NCI-H146 treated with DMSO at 0.1 percent for 48 hours (cell line): ENCODE measurements around the gene PKP4.

ENCODE experiments used
- DNase-seq: peaks from one replicate; lab custom pipeline; 2025; ENCODE audit not compliant: unreplicated experiment; lab: John Stamatoyannopoulos, UW

PKP4 gene

DNA sequence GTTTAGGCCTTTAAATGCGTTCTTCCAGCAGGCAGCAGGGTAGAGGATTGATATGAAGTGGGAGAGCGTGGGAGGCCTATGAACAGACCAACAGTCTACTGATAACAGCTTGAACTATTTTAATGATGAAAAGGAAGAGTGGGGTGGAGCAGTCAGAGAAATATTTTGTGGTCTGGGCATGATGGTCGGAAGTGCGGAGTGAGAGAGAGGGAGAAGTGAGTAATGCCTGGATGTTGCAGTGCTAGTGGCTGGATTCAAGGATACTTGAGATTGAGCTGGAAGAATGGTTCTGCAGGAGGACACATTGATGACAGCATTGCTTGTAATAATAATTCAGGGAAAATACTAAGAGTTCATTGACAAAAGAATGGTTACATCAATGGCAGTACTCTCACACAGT lies 187.4 kb downstream of the PKP4 start:
- DNase-seq, result no peak

DNA sequence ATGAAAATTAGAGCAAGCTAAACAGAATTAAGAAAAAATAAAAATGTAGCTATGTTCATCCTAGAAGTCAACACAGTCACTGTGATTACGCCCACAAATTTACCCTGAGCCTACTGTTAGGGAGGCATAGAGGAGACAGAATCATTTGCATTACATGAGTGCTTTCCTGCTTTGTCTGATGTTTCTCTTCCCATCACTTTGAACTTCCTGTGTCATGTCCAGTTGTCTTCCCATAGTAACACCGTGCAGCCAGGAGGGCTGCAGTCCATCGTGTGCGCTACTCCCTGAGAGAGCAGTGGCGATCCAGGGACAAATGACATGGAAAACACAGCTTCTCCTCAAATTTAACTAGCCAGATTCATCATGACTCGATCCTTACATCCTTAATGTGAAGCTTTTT lies 188.5 kb downstream of the PKP4 start:
- no peak for DNase-seq

DNA sequence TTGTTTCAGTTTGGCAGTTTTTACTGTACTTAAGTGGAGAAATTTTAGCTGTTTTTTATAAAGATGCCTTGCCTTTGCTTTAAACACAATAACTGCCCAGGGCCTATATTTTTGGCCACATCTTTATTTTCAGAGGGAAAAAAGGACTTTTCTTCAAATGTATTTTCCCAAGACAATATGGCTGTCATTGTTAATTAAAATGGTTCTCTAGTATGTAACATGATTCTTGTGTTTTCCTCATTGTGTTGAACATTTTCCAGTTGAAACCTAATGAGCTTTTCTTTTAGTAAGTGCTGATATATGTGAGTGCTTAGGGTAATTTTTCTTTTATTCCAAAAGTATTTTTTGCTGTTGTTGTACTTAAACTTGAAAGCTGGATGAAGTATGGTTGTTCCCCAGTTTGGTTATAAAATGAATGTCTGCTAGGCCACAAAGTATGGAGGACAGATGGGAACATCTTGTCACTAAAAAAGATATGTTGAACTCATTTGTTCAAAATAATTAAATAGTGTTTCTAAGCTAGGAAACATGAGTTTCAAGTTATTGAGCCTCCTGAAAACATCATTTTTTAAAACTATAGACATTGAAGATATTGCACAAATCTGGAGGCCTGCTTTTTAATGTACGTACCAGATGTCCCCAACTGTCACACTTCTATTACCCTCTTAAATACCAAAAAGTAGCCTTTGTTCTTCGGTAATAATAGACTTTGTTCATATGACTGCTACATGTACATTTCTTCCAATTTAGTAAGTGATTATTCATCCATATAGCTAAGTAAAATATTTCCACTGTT lies 190.9 kb downstream of the PKP4 start:
- DNase-seq, result no peak

DNA sequence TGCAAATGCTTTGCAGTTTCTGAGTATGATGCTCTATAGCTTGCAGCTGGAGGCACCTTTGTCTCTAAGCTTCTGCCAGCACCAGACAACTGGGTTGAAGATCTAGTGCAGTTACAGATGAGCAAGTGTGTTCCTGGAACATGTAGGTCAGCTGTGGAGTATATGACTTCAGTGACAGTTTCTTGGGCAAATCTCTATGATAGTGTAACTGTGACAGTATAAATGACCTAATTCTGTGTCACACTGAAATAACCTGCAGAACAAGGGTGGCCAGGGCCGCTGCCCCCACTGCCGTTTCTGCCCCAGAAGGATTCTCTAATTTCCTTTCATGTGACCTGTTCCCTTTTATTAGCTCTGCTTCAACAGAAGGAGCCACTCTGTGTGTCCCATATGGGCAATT lies 193.1 kb downstream of the PKP4 start:
- DNase-seq, result no peak

DNA sequence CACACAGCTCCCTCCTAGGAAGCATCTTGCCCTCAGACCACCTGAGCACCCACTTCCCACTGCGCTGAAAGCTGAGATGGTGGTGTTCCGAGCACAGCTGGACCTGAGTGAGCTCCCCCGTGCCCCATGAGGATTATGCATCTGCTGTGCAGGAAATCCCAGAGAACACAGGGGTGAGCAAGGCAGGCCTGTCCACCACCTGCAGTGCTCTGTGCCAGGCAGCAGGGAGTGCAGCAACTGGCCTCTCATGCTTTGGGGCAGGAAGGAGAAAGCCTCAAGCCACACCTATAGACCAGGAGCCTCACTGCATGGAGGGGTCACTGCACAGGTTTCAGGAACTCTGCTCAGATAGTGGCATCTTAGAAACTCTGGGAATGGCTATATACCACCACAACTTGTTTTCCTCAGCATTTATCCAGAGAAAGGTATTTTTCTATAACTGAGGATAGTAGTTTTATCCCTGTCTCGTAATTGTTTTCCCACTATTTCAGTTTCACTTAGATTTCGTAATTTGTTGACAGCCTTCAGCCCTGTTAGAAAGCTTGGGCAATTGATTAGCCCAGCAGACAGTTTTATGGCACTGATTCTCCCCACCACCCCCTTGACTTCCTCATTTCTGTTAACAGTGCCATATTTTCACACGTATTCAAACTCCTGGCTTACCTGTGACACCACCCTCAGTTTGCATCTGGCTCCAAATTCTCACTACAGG lies 194.1 kb downstream of the PKP4 start:
- DNase-seq, result no peak

DNA sequence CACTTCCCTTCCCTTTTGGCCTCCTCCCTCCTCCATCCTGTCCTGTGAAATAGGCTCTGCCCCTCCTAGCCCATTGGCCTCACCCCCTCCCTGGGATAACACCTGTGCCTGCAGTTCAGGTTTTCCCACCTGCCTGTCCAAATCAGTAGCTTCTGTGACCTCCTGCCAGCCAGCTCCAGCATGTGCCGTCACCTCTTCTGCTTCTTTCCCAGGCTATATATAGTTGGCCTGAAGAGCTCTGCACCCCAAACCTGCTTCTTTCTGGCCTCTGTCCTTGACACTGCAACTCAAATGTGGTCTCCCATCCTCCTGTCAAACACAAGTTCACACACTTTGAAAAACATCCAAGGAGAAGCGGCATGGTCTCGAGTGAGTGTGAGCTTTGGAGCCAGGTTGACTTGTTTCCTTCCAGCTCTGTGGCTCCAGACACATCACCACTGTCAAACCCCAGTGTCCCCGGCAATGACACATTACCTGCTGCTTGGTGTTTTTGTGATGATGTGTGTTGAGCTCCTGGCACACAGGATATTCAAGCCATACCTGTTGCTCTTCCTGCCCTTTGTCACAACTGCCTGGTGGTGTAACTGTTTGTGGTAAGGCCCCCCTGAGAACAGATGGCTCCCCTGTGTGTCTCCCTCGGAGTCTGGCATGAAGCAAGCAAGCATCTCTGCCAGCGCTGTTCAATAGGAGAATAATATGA lies 194.8 kb downstream of the PKP4 start:
- DNase-seq, result no peak

DNA sequence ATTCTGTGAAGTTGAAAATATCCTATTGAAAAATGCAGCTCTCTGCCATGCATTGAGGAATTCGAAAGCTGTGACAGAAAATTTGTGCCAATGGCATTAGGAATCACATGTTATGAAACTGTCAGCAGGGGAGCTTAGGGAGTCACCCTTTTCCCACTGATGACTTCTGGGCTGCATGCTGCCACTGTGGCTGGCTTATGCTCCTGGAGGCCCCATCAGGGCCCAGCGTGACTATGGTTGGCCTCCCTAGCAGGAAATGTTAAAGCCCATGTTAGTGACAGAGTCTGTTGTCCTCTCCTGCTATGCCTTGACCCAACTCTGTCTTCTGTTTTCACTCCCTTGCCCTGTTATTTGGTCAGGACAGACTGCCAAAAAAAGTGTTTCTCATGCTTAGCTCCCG lies 198.9 kb downstream of the PKP4 start:
- DNase-seq, result no peak

DNA sequence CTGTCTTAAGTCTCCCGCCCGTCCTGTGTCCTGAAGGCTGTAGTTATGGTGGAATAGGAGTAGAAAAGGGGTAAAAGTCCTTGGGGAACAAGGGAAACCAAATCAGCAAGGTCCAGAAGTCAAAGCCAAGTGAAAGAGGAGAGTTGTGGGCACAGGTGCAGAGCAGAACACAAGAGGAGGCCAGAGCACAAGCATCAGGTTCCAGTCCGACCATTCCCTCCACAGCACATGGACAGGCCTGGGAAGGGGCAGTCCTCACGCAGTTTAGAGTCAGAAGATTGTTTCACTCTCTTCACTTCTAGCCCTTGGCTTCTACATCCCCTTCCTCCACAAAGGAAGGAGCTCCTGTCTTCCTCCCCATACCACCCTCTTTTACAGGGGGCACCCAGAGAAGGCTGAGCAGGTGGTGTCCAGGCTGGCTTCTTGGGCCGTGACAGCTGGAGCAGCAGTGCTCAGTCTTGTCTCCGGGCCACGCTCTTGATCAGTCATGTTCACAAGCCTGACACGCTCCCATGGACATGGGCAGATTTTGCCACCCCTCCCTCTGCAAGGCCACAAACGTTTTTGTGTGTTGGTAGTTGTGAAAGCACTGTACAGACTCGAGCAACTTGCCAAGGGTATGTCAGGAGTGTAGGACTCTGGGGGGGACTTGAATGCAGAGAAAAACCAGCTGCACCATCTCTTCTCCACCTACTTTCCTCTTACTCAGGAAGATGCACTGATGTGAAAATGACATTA lies 199.9 kb downstream of the PKP4 start:
- no peak for DNase-seq

DNA sequence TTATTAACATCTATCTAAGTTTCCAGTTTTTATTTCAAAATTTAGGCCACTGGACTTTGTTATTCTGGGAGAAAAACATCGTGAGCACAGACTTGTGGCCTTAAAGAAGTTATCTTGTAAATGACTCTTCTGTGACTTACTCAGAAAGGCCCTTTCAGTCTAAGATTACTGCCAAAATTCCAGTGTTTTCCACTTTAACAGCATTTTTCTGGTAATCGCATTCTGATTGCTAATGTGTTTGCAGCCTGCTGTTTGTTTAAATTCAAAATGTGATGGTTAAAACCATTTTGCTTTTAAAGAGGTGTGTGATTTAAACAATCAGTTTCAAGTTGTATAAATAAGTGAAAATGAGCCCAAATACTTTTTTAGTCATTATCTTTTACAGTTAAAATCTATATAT lies 201.6 kb downstream of the PKP4 start:
- DNase-seq, result no peak

DNA sequence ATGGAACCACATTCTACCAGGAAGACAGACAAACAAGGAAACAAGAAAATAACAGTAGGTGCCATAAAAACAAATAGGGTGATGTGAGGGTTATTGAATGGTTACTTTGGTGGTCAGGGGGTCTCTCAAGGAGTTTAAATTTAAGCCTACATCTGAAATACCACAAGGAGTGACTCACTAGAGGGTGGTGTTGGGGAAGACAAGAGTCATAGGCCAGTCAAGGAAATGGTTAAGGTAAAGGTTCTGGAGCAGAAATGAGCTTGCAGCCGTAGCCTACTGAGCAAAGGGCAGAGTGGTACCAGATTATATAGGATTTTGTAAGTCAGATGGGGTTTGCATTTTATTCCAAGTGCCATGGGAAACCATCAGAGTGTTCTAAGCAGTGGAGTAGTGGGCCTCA lies 202.7 kb downstream of the PKP4 start:
- DNase-seq, result no peak

DNA sequence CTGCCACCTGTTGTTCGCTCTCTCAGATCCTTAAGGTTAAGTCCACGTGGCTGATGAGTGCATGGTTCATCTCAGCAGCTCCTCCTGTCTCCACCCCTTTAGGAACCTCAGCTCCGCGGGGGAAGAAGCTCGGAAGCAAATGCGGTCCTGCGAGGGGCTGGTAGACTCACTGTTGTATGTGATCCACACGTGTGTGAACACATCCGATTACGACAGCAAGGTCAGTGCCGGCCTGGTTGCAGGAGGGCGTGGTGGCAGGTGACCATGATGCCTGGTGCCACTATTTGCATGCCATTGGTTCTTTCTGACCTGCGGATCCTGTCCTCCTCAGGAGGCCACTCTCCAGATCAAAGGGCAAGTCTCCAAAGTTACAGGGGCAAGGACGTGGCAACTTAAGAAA lies 204.5 kb downstream of the PKP4 start:
- no peak for DNase-seq

DNA sequence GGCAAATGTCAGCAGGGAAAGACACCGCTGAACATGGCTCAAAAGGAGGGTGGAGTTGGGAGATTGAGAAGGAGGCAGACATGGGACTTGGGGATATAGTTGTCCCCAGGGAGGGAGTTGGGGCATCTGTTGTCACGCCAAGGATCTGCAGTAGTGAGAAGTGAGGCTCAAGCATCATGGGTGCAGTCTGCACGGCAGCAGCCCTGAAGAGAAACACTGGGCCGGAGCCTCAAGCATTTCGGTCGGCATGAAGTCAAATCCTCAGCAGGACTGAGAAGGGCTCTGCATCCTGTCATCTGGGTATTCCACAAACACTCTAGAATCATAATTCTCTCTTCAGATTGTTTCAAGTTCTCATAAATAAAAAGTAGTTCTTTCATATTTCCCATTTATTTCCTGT lies 205.7 kb downstream of the PKP4 start:
- DNase-seq, result no peak

DNA sequence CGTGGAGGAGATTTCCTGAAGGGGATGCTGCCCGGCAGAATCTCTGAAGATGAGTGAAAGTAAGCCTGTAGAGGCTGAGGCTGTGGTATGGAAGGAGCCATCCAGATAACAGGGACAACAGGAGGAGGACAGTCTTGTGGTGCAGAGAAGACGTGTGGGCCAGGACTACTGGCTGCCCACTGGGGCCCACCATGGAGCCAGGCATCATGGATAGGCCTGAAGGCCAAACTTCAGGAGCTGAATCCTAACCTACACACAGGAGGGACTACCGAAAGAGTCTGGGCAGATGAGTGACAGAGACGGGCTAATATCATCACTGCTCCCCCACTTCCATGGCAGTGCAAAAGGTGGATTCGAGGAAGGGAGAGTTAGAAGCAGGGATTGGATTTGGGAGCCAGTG lies 207.0 kb downstream of the PKP4 start:
- DNase-seq, result no peak

DNA sequence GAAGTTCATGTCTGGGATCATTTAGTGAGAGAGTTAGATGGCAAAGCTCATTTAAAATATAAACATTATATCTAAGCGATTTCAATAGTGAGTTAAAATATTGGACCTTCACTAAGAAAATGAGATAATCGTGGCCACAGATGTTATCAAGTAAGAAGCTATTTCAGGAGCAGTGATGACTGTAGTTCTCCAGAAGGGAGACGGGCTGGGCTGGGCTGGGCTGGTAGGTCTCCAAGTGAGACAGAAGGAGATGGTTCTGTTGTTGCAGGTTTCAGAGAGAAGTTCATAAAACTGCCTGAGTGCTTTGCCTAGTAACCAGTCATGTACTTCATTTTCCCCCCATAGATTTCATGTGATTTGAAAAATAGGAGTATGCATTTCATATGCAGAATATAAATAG lies 208.2 kb downstream of the PKP4 start:
- DNase-seq, result no peak

DNA sequence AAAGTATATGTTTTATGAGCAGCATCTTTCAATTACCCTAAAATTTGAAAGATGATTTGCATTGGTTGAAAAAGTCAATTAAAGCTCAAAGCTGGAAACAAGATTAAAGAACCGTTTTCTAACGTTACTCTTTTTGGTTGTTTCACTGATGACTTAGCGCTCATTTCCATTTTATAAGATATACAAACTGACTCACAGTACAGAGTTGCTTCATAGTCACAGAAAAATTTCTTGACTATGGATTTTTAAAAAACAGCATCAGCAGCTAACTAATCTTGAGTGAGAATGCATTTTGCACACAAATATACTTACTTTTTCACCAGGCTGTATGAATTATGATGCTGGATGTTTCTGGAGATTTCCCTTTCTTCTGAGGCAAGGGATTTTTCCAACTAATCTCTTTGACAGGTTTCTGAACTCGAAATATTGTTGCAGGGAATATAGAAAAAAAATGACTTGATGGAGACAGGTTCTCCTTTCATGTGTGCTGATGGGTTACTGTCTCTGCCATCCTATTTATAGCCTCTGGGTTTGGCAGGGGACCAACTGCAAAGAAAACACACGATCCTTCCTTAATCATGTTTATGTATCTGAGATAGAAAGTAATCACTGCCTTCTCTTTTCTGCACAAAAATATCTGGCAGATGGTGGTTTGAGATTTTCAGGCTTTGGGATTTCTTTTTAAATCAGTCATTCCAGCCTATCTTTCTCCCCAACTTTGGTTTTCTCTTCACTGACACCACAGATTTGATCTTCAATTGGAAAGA lies 209.0 kb downstream of the PKP4 start:
- DNase-seq, result no peak

DNA sequence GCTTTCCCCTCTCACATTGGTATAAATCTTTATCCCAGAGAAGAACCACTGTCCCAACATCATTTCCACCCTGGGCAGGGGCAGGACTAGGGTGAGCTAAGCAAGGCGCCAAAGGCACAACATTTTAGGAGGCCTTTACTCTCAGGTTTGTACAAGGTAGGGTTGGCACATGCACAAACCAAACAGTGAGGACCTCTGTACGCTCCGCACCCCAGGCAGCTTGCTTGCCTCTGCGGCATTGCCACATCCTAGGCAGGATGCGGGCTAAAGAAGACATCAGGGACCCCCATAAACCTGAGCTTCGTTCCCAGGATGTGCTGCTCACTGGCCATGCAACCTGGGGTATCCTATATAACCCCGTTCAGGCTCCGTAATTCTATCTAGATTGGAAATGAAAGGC lies 210.2 kb downstream of the PKP4 start:
- no peak for DNase-seq

DNA sequence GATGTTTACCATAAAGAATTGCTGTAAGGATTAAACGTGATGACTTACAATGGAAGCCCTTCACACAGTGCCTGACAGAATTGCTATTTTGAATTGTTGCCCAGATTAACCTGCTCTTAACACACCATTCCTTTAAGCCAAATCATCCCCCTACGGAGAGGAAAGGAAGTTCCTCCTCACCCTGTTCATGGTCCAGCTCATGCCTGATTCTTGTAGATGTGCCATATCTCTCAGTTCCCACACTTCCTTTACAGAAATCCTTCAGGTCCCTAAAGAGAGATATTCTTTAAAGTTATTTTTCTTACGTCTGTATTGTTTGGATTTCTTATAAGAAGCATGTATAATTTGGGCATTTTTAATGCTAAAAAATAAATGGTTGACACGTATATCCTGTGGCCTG lies 210.8 kb downstream of the PKP4 start:
- DNase-seq, result no peak

DNA sequence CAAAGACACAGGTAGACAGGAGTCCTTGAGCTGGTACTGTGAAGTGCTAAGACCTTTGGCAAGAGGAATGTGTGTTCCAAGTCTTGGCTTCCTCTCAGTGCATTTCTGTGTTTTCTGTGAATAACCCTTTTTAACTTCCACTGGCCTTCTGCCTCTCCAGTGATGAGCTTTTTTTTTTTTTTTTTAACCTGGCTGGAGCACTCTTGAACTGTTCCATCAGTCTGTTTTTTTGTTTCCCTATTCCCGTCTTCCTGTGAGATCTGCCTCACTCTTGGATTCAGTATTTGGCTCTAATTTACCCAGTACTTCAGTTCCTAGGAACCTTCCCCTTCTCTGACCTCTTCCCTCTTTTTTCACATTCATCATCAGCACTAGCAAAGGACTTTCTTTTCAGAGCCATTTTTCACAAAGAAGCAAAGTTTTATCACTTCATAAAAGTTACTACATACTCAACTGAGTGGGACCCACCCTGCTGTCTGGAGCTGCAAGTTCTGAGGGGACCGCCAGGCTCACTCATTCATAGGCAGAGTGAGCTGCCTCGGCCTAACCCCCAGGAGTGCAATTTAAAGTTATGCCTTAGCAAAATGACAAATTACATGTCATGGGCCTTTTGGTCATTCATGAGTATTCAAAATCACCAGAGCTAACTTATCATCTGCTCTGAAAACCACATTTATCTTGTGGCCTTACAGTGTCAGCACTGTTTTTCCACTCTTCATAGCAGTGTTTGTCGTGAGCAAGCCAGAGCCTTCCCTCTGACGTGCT lies 211.4 kb downstream of the PKP4 start:
- DNase-seq, result no peak

DNA sequence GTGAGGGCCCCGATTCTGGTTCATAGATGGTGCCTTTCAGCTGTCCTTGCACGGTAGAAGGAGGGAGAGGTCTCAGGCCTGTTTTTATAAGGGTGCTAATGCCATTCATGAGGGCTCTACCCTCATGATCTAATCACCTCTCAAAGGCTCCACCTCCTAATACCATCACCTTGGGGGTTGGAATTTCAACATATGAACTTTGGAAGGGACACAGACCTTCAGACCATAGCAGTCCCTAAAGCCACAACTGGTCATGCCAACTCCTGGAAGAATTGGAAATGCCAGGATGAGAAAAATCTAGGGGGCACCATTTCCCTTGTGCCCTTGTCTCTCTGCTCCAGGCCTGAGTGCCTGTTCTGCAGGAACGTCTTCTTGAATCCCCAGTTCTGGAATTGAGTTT lies 213.5 kb downstream of the PKP4 start:
- no peak for DNase-seq
